HepG2 (cell line): ENCODE data around the gene SPTAN1. TPM values are rescaled to one million over a fixed set of nuclear protein-coding genes. Genes with fewer than 3 reads are reported as not detected.

ENCODE experiments used
- ATAC-seq: fragments of 200-7000 bp; cut with Tn5 transposase; 3 replicates; pipeline ENCODE4 v1.9.1; 2020; ENCODE audit warnings: mild to moderate bottlenecking, moderate library complexity
- BruUV-seq: library from RNA; stranded (reverse); fragments of 400-500 nt; replicated peaks from 2 replicates; lab custom pipeline; 2021; lab: Mats Ljungman, UMichigan
- CTCF ChIA-PET: fragments of 300-600 bp; formaldehyde crosslinking; extraction: SDS; loops from one replicate; lab custom pipeline; 2021; ENCODE audit warnings: low total read pairs, inconsistent platforms, low intra/inter-chr PET ratio; lab: Yijun Ruan, JAX
- POLR2A ChIA-PET: fragments of 350-600 bp; sonication (Branson Sonifier 250); formaldehyde crosslinking; loops from one replicate; lab custom pipeline; 2020; ENCODE audit warnings: antibody characterized with exemption, inconsistent platforms; lab: Yijun Ruan, JAX
- DNase-seq: peaks from one replicate; pipeline ENCODE4 v3.0.0-alpha.2; 2015; ENCODE audit warnings: low spot score
- FAIRE-seq: peaks from 3 replicates; lab custom pipeline; 2011; peaks lifted over from hg19 to GRCh38; lab: Jason Lieb, UNC
- H2AFZ ChIP-seq: one replicate; pipeline ENCODE4 v1.6.1; 2011; ENCODE audit warnings: low read length, inconsistent platforms
- H3K27ac ChIP-seq: fragments of 300-600 bp; 3 replicates; pipeline ENCODE4 v1.8.0; 2011; ENCODE audit warnings: mixed run types, mild to moderate bottlenecking, mixed read lengths, low read length, inconsistent platforms; ENCODE audit not compliant: insufficient read depth; ENCODE audit errors: extremely low read length
- H3K27me3 ChIP-seq, 2 experiments: fragments of 200-600 bp in 1 of 2; 2 replicates in 1 of 2; 3 replicates in 1 of 2; pipeline versions ENCODE4 v1.6.0 to v1.8.0; 2011; ENCODE audit warnings: low read length in 2 of 2, mild to moderate bottlenecking in 2 of 2, moderate library complexity in 2 of 2, inconsistent platforms in 1 of 2; ENCODE audit not compliant: insufficient read depth in 2 of 2, control insufficient read depth in 1 of 2
- H3K36me3 ChIP-seq, 2 experiments: fragments of 200-600 bp in 1 of 2; replicated peaks in 1 of 2; 2 replicates in 1 of 2; 3 replicates in 1 of 2; pipeline versions ENCODE4 v1.5.1 to v1.8.0; 2011; ENCODE audit warnings: low read length in 2 of 2, inconsistent platforms in 1 of 2; ENCODE audit not compliant: insufficient read depth in 2 of 2, control insufficient read depth in 1 of 2
- H3K4me1 ChIP-seq: 2 replicates; pipeline ENCODE4 v1.5.1; 2012; ENCODE audit warnings: low read length, inconsistent platforms; ENCODE audit not compliant: insufficient read depth
- H3K4me2 ChIP-seq: 2 replicates; pipeline ENCODE4 v1.6.0; 2011; ENCODE audit warnings: low read depth, low read length, inconsistent platforms
- H3K4me3 ChIP-seq, 3 experiments: fragments of 200-600 bp in 1 of 3; sonication (generic), shearing (Covaris generic) in 1 of 3; replicated peaks in 1 of 3; 2 replicates each; pipeline ENCODE4 v1.5.1; 2011 to 2016; ENCODE audit warnings: low read length in 3 of 3, inconsistent platforms in 2 of 3, low read depth in 2 of 3, mild to moderate bottlenecking in 2 of 3, control low read depth in 1 of 3, mixed read lengths in 1 of 3; ENCODE audit not compliant: insufficient read depth in 1 of 3
- H3K79me2 ChIP-seq: one replicate; pipeline ENCODE4 v1.6.1; 2011; ENCODE audit warnings: low read length, inconsistent platforms; ENCODE audit not compliant: insufficient read depth
- H3K9ac ChIP-seq: 2 replicates; pipeline ENCODE4 v1.6.0; 2011; ENCODE audit warnings: mild to moderate bottlenecking, low read depth, low read length, inconsistent platforms; ENCODE audit not compliant: insufficient read depth
- H3K9me3 ChIP-seq: 2 replicates; pipeline ENCODE4 v1.5.1; 2012; ENCODE audit warnings: mild to moderate bottlenecking, low read length
- H4K20me1 ChIP-seq: 2 replicates; pipeline ENCODE4 v1.6.0; 2011; ENCODE audit warnings: inconsistent platforms, mild to moderate bottlenecking, low read length, moderate library complexity; ENCODE audit not compliant: insufficient read depth
- CEBPG ChIP-seq: IDR thresholded peaks from 2 replicates; pipeline ENCODE4 v1.6.1; 2016
- JUNB ChIP-seq: sonication (generic); formaldehyde crosslinking; IDR thresholded peaks from 2 replicates; pipeline ENCODE4 v1.8.0; 2022; ENCODE audit warnings: missing genetic modification reagents, mild to moderate bottlenecking, borderline replicate concordance
- KAT7 ChIP-seq: IDR thresholded peaks from 2 replicates; pipeline ENCODE4 v1.6.1; 2018; ENCODE audit warnings: borderline replicate concordance, missing compliant biosample characterization
- KDM1A ChIP-seq: IDR thresholded peaks from 2 replicates; pipeline ENCODE4 v1.6.1; 2016; ENCODE audit warnings: missing compliant biosample characterization
- LCORL ChIP-seq, 2 experiments: fragments of 450-650 bp in 1 of 2; sonication (generic) in 1 of 2; formaldehyde crosslinking in 1 of 2; IDR thresholded peaks; 2 replicates each; pipeline versions ENCODE4 v1.5.0 to v1.6.1; 2017 to 2020; ENCODE audit warnings: antibody characterized with exemption in 1 of 2, missing genetic modification reagents in 1 of 2
- MBD4 ChIP-seq: IDR thresholded peaks from 2 replicates; pipeline ENCODE4 v1.6.1; 2012; ENCODE audit warnings: low read length, inconsistent platforms, borderline replicate concordance
- MIER3 ChIP-seq: IDR thresholded peaks from 2 replicates; pipeline ENCODE4 v1.6.1; 2016; ENCODE audit warnings: missing compliant biosample characterization, borderline replicate concordance
- MTF2 ChIP-seq: sonication (generic); formaldehyde crosslinking; IDR thresholded peaks from 2 replicates; pipeline ENCODE4 v1.5.0; 2020; ENCODE audit warnings: missing genetic modification reagents, borderline replicate concordance
- SETDB1 ChIP-seq: sonication (generic); formaldehyde crosslinking; IDR thresholded peaks from 2 replicates; pipeline ENCODE4 v1.5.1; 2020; ENCODE audit warnings: missing genetic modification reagents, mild to moderate bottlenecking, borderline replicate concordance
- SIN3A ChIP-seq: IDR thresholded peaks from 2 replicates; pipeline ENCODE4 v1.6.1; 2011; ENCODE audit warnings: low read depth, mild to moderate bottlenecking, control low read depth, low read length, borderline replicate concordance
- ZNF331 ChIP-seq: sonication (generic); formaldehyde crosslinking; IDR thresholded peaks from 2 replicates; pipeline ENCODE4 v1.4.0; 2020; ENCODE audit warnings: missing genetic modification reagents
- ZNF761 ChIP-seq: sonication (generic); formaldehyde crosslinking; conservative IDR thresholded peaks from 2 replicates; pipeline ENCODE4 v1.4.0; 2020; ENCODE audit warnings: mild to moderate bottlenecking, missing genetic modification reagents
- WGBS: methylation state at CpG from one replicate; pipeline ENCODE4 v1.1.6; 2017; ENCODE audit warnings: low lambda C conversion rate; 5-methylcytosine and 5-hydroxymethylcytosine counted together
- in situ Hi-C: cut with HindIII; loops from 2 replicates; pipeline ENCODE4 v1.10.0; 2017; ENCODE audit warnings: low pct_unique_long_range_greater_than_20kb; ENCODE audit not compliant: extremely low pct_ligation_motif_present
- intact Hi-C: fragments of 100-400 bp; cut with micrococcal nuclease; formaldehyde crosslinking; loops from one replicate; pipeline ENCODE4 v1.10.0; 2022; ENCODE audit not compliant: unreplicated experiment
- polyA plus RNA-seq, 8 experiments: library from polyadenylated mRNA; depleted of rRNA in 3 of 8; stranded (reverse) in 7 of 8; unstranded in 1 of 8; fragments of >200 nt; fragmentation: Illumina TruSeq in 4 of 8; extraction: Trizol in 4 of 8; gene quantifications; 2 replicates each; pipeline versions ENCODE4 v1.2.1 to v1.2.3, GENCODE V29; 2011 to 2016; ENCODE audit warnings: low read depth in 4 of 8, missing spikeins in 1 of 8, mixed read lengths in 1 of 8; ENCODE audit not compliant: insufficient read depth in 1 of 8
- total RNA-seq, 5 experiments: library from RNA; depleted of rRNA; stranded (reverse); fragments of >200 nt; fragmentation: Illumina TruSeq; extraction: Trizol; gene quantifications; 2 replicates each; pipeline ENCODE4 v1.2.3, GENCODE V29; 2016; ENCODE audit warnings: low read depth in 1 of 5
- TF ChIP-seq, protein P1 (sequence below): sonication (generic); formaldehyde crosslinking; IDR thresholded peaks from 2 replicates; pipeline ENCODE4 v1.5.0; 2020; ENCODE audit warnings: missing genetic modification reagents
- TF ChIP-seq, protein P2 (sequence below): sonication (generic); formaldehyde crosslinking; IDR thresholded peaks from 2 replicates; pipeline ENCODE4 v1.9.0; 2021; ENCODE audit warnings: missing genetic modification reagents, borderline replicate concordance
- TF ChIP-seq, protein P3 (sequence below): sonication (generic); formaldehyde crosslinking; IDR thresholded peaks from 2 replicates; pipeline ENCODE4 v1.5.1; 2020; ENCODE audit warnings: mild to moderate bottlenecking, missing genetic modification reagents, moderate library complexity
- TF ChIP-seq, protein P4 (sequence below): sonication (generic); formaldehyde crosslinking; IDR thresholded peaks from 2 replicates; pipeline ENCODE4 v1.4.0; 2020; ENCODE audit warnings: missing genetic modification reagents
- TF ChIP-seq, protein P5 (sequence below): sonication (generic); formaldehyde crosslinking; IDR thresholded peaks from 2 replicates; pipeline ENCODE4 v1.4.0; 2020; ENCODE audit warnings: missing genetic modification reagents

Gene SPTAN1
- total and polyA plus RNA-seq, 2 of the 13 experiments (the other 11 are each of a cell fraction or from before 2014, with no cell fraction given), result 106 to 111 TPM

DNA sequence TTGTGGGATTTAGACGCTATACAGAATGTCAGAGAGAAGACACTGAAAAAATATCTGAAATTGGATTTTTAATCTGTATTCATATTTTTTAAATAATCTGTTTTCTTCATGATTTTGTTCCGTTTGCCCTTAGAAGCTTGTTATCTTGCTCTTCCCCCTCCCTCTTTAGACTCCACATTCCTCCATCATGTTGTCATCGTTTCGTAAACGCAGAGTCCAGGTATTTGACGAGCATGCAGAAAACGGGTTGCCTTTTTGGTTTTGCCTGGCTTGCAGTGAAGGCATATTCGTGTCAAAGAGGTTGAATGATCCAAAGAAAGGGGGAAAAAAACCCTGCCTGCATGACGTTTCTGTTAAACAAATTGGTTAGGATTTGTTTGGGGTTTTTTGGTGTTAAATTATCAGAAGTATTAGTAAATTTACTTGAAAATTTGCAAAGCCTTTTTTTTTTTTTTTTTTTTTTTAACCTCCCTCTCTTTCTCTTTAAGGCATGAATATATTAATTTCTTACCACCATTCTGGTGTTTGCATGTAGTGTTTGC is 2.9 kb downstream of the SPTAN1 start:
- no peak overlapping the region for H2AFZ ChIP-seq
- WGBS, result 2% methylated on average over 9 of the region's 9 CpGs
- no peaks in the 10 kb centered on the region; a peak in 1 of 5 replicates for H3K27me3 ChIP-seq
- peak; percentile 17; the same call in 1 of the 3 replicates for ATAC-seq
- ChIA-PET CTCF (no interaction called here), POLR2A (interaction anchor here (0.8 to 2.3 kb wide), 4 partner anchors 34 to 279 kb away, joined by 3 to 12 read pairs (median 4); partner anchors contain the start of genes GOLGA2 and SWI5)
- DNase-seq, result peak; percentile 85
- no peaks in the 10 kb centered on the region for H3K36me3 ChIP-seq
- H3K27ac ChIP-seq, result peak overlapping the region; percentile 49
- intact Hi-C loops, result loop anchor here (5.0 kb wide), 1 partner anchor 118 kb away; no protein-coding TSS in a partner anchor
- H3K4me1 ChIP-seq, result peaks cover 78% of the 10 kb centered on the region
- in situ Hi-C loops, result no loop called here
- H3K9ac ChIP-seq, result peak overlapping the region; percentile 7; the same call in 1 of the 2 replicates
- no TSS peak for BruUV-seq
- H3K9me3 ChIP-seq, result no peaks in the 10 kb centered on the region
- H3K4me2 ChIP-seq, result peak overlapping the region; percentile 84
- FAIRE-seq, result peak; percentile 62
- peak overlapping the region; percentile 12 to 36 (median 30); a peak in 2 of 6 replicates for H3K4me3 ChIP-seq
- peaks cover 30% of the 10 kb centered on the region for H4K20me1 ChIP-seq
- H3K79me2 ChIP-seq, result peaks cover 55% of the 10 kb centered on the region
- TF ChIP-seq LCORL (IDR thresholded peaks at IDR 0.05), result 0 out of 2 replicates have a peak, but pooled peaks have one; percentile 32
- peak; percentile 41; the same call in 1 of the 2 replicates for TF ChIP-seq LCORL (CRISPR knock-in tag; IDR thresholded peaks at IDR 0.05)
- TF ChIP-seq, protein P1, sequence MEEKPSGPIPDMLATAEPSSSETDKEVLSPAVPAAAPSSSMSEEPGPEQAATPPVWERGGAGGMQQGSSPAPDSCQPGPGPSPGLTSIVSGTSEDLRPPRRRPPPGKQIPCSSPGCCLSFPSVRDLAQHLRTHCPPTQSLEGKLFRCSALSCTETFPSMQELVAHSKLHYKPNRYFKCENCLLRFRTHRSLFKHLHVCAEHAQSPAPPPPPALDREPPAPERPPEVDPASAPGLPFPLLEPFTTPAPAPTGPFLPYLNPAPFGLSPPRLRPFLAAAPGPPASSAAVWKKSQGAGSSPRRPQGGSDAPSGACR (CRISPR knock-in tag), result no peak
- no peak for TF ChIP-seq MBD4
- no peak for TF ChIP-seq MTF2 (CRISPR knock-in tag)
- TF ChIP-seq KDM1A, result peak; percentile 40; the same call in 1 of the 2 replicates
- TF ChIP-seq ZNF331 (CRISPR knock-in tag), result 0 out of 2 replicates have a peak, but pooled peaks have one; percentile 37
- TF ChIP-seq SIN3A, result 0 out of 2 replicates have a peak, but pooled peaks have one; percentile 37
- TF ChIP-seq ZNF761 (CRISPR knock-in tag), result no peak
- no peak for TF ChIP-seq KAT7 (CRISPR knock-in tag)
- TF ChIP-seq, protein P2, sequence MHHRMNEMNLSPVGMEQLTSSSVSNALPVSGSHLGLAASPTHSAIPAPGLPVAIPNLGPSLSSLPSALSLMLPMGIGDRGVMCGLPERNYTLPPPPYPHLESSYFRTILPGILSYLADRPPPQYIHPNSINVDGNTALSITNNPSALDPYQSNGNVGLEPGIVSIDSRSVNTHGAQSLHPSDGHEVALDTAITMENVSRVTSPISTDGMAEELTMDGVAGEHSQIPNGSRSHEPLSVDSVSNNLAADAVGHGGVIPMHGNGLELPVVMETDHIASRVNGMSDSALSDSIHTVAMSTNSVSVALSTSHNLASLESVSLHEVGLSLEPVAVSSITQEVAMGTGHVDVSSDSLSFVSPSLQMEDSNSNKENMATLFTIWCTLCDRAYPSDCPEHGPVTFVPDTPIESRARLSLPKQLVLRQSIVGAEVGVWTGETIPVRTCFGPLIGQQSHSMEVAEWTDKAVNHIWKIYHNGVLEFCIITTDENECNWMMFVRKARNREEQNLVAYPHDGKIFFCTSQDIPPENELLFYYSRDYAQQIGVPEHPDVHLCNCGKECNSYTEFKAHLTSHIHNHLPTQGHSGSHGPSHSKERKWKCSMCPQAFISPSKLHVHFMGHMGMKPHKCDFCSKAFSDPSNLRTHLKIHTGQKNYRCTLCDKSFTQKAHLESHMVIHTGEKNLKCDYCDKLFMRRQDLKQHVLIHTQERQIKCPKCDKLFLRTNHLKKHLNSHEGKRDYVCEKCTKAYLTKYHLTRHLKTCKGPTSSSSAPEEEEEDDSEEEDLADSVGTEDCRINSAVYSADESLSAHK (CRISPR knock-in tag), result no peak
- TF ChIP-seq, protein P3, sequence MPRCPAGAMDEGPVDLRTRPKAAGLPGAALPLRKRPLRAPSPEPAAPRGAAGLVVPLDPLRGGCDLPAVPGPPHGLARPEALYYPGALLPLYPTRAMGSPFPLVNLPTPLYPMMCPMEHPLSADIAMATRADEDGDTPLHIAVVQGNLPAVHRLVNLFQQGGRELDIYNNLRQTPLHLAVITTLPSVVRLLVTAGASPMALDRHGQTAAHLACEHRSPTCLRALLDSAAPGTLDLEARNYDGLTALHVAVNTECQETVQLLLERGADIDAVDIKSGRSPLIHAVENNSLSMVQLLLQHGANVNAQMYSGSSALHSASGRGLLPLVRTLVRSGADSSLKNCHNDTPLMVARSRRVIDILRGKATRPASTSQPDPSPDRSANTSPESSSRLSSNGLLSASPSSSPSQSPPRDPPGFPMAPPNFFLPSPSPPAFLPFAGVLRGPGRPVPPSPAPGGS (CRISPR knock-in tag), result no peak
- TF ChIP-seq, protein P4, sequence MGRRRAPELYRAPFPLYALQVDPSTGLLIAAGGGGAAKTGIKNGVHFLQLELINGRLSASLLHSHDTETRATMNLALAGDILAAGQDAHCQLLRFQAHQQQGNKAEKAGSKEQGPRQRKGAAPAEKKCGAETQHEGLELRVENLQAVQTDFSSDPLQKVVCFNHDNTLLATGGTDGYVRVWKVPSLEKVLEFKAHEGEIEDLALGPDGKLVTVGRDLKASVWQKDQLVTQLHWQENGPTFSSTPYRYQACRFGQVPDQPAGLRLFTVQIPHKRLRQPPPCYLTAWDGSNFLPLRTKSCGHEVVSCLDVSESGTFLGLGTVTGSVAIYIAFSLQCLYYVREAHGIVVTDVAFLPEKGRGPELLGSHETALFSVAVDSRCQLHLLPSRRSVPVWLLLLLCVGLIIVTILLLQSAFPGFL (CRISPR knock-in tag), result no peak
- TF ChIP-seq, protein P5, sequence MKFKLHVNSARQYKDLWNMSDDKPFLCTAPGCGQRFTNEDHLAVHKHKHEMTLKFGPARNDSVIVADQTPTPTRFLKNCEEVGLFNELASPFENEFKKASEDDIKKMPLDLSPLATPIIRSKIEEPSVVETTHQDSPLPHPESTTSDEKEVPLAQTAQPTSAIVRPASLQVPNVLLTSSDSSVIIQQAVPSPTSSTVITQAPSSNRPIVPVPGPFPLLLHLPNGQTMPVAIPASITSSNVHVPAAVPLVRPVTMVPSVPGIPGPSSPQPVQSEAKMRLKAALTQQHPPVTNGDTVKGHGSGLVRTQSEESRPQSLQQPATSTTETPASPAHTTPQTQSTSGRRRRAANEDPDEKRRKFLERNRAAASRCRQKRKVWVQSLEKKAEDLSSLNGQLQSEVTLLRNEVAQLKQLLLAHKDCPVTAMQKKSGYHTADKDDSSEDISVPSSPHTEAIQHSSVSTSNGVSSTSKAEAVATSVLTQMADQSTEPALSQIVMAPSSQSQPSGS (CRISPR knock-in tag), result peak; percentile 97
- TF ChIP-seq JUNB (CRISPR knock-in tag), result peak; percentile 42; the same call in 1 of the 2 replicates
- no peak for TF ChIP-seq SETDB1 (CRISPR knock-in tag)
- TF ChIP-seq MIER3 (CRISPR knock-in tag), result 0 out of 2 replicates have a peak, but pooled peaks have one; percentile 30
- TF ChIP-seq CEBPG (CRISPR knock-in tag), result peak; percentile 82
